Activated naive CD4-positive, alpha-beta T cell treated with anti-CD3 and anti-CD28 coated beads, Interleukin-2, amount 50 U/mL, for 72 hours (primary cell): ENCODE measurements around the gene CCND1. TPM values are rescaled to one million over a fixed set of nuclear protein-coding genes. Genes with fewer than 3 reads are reported as not detected.

Experiments
- ATAC-seq, 2 donors: fragments of 150-1000 bp; cut with Tn5 transposase; 2 replicates each; pipeline ENCODE4 v1.10.0; 2021; ENCODE audit warnings: mild to moderate bottlenecking in 2 of 2, moderate library complexity in 2 of 2
- DNase-seq, 2 donors: peaks; one replicate each; pipeline ENCODE4 v3.0.0; 2021 to 2022; ENCODE audit warnings: low spot score in 2 of 2
- H3K27ac Mint-ChIP-seq, 2 donors: one replicate each; pipeline ENCODE4 v1.8.0; 2022; ENCODE audit warnings: mild to moderate bottlenecking in 2 of 2, mixed read lengths in 2 of 2
- H3K36me3 Mint-ChIP-seq, 2 donors: one replicate each; pipeline ENCODE4 v1.8.0; 2022; ENCODE audit warnings: mixed read lengths in 2 of 2
- H3K9me3 Mint-ChIP-seq, 2 donors: one replicate each; pipeline ENCODE4 v1.8.0; 2022; ENCODE audit warnings: mixed read lengths in 2 of 2
- total RNA-seq, 2 donors: library from RNA; stranded (reverse); gene quantifications; one replicate each; pipeline ENCODE4 v1.2.3, GENCODE V29; 2022

CCND1 gene
- total RNA-seq, 2 donors from 2014 or later, result 0.16 to 0.39 TPM

- no peaks in the 10 kb centered on the region for H3K9me3 Mint-ChIP-seq
- H3K27ac Mint-ChIP-seq, result no peak overlapping the region
- DNase-seq, result no peak
- ATAC-seq, result no peak
- H3K36me3 Mint-ChIP-seq, result no peaks in the 10 kb centered on the region
Observed at GRCh38 chr11:69645801-69646492, 5.0 kb downstream of the CCND1 start.

GRCh38 chr11:69646493-69647389, 5.8 kb downstream of the CCND1 start:
- DNase-seq, result no peak
- Mint-ChIP-seq H3K36me3 (no peaks in the 10 kb centered on the region), H3K9me3 (no peaks in the 10 kb centered on the region), H3K27ac (no peak overlapping the region)
- no peak for ATAC-seq

GRCh38 chr11:69647390-69647748, 6.4 kb downstream of the CCND1 start:
- no peaks in the 10 kb centered on the region for H3K9me3 Mint-ChIP-seq
- no peak for ATAC-seq
- H3K27ac Mint-ChIP-seq, result no peak overlapping the region
- DNase-seq, result no peak
- H3K36me3 Mint-ChIP-seq, result no peaks in the 10 kb centered on the region

- no peaks in the 10 kb centered on the region for H3K36me3 Mint-ChIP-seq
- ATAC-seq, result no peak
Observed at GRCh38 chr11:69647761-69648497, 7.0 kb downstream of the CCND1 start.

GRCh38 chr11:69648679-69649575, 8.0 kb downstream of the CCND1 start:
- no peak for ATAC-seq
- H3K27ac Mint-ChIP-seq, result no peak overlapping the region
- no peaks in the 10 kb centered on the region for H3K9me3 Mint-ChIP-seq

More at GRCh38 chr11:69647761-69648497, 7.0 kb downstream of the CCND1 start:
- no peaks in the 10 kb centered on the region for H3K9me3 Mint-ChIP-seq
- H3K27ac Mint-ChIP-seq, result no peak overlapping the region
- no peak for DNase-seq

GRCh38 chr11:69649576-69649900, 8.6 kb downstream of the CCND1 start:
- no peak for DNase-seq
- Mint-ChIP-seq H3K36me3 (no peaks in the 10 kb centered on the region), H3K9me3 (no peaks in the 10 kb centered on the region), H3K27ac (no peak overlapping the region)
- ATAC-seq, result no peak

More at GRCh38 chr11:69648679-69649575, 8.0 kb downstream of the CCND1 start:
- no peaks in the 10 kb centered on the region for H3K36me3 Mint-ChIP-seq
- no peak for DNase-seq

GRCh38 chr11:69650081-69650831, 9.3 kb downstream of the CCND1 start:
- DNase-seq, result no peak
- Mint-ChIP-seq H3K9me3 (no peaks in the 10 kb centered on the region), H3K27ac (no peak overlapping the region), H3K36me3 (no peaks in the 10 kb centered on the region)
- no peak for ATAC-seq

- H3K9me3 Mint-ChIP-seq, result no peaks in the 10 kb centered on the region
- no peak for DNase-seq
- no peak overlapping the region for H3K27ac Mint-ChIP-seq
- no peaks in the 10 kb centered on the region for H3K36me3 Mint-ChIP-seq
- ATAC-seq, result no peak
Observed at GRCh38 chr11:69650832-69651344, 9.9 kb downstream of the CCND1 start.

GRCh38 chr11:69651834-69652620, 11.1 kb downstream of the CCND1 start:
- H3K27ac Mint-ChIP-seq, result no peak overlapping the region
- H3K9me3 Mint-ChIP-seq, result no peaks in the 10 kb centered on the region
- H3K36me3 Mint-ChIP-seq, result no peaks in the 10 kb centered on the region
- no peak for DNase-seq
- no peak for ATAC-seq

- Mint-ChIP-seq H3K9me3 (no peaks in the 10 kb centered on the region), H3K36me3 (no peaks in the 10 kb centered on the region), H3K27ac (no peak overlapping the region)
- ATAC-seq, result no peak
- no peak for DNase-seq
Observed at GRCh38 chr11:69652999-69653398, 12.0 kb downstream of the CCND1 start.

GRCh38 chr11:69653406-69653960, 12.5 kb downstream of the CCND1 start:
- no peaks in the 10 kb centered on the region for H3K36me3 Mint-ChIP-seq
- no peak overlapping the region for H3K27ac Mint-ChIP-seq
- no peak for ATAC-seq

GRCh38 chr11:69654001-69654659, 13.2 kb downstream of the CCND1 start:
- DNase-seq (no peak), ATAC-seq (no peak)
- Mint-ChIP-seq H3K9me3 (no peaks in the 10 kb centered on the region), H3K27ac (no peak overlapping the region), H3K36me3 (no peaks in the 10 kb centered on the region)

More at GRCh38 chr11:69653406-69653960, 12.5 kb downstream of the CCND1 start:
- no peak for DNase-seq
- no peaks in the 10 kb centered on the region for H3K9me3 Mint-ChIP-seq

GRCh38 chr11:69654660-69655478, 13.9 kb downstream of the CCND1 start:
- ATAC-seq (no peak), DNase-seq (no peak)
- no peaks in the 10 kb centered on the region for H3K36me3 Mint-ChIP-seq
- H3K27ac Mint-ChIP-seq, result no peak overlapping the region
- H3K9me3 Mint-ChIP-seq, result no peaks in the 10 kb centered on the region
